Measurements from ENCODE around the gene PRKG2.

Gene PRKG2

GRCh38 chr4:81217779-81218178 is 2.8 kb upstream of the PRKG2 start:
- TF ChIP-seq, protein P1, sequence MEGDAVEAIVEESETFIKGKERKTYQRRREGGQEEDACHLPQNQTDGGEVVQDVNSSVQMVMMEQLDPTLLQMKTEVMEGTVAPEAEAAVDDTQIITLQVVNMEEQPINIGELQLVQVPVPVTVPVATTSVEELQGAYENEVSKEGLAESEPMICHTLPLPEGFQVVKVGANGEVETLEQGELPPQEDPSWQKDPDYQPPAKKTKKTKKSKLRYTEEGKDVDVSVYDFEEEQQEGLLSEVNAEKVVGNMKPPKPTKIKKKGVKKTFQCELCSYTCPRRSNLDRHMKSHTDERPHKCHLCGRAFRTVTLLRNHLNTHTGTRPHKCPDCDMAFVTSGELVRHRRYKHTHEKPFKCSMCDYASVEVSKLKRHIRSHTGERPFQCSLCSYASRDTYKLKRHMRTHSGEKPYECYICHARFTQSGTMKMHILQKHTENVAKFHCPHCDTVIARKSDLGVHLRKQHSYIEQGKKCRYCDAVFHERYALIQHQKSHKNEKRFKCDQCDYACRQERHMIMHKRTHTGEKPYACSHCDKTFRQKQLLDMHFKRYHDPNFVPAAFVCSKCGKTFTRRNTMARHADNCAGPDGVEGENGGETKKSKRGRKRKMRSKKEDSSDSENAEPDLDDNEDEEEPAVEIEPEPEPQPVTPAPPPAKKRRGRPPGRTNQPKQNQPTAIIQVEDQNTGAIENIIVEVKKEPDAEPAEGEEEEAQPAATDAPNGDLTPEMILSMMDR (IDR thresholded peaks at IDR 0.05; ENCODE audit: control extremely low read depth, extremely low read depth, low read depth, missing control alignments) = no peak
- DNase-seq (ENCODE audit: extremely low spot score) = no peak
- ChIA-PET CTCF (no interaction called here), POLR2A (no interaction called here)

DNA sequence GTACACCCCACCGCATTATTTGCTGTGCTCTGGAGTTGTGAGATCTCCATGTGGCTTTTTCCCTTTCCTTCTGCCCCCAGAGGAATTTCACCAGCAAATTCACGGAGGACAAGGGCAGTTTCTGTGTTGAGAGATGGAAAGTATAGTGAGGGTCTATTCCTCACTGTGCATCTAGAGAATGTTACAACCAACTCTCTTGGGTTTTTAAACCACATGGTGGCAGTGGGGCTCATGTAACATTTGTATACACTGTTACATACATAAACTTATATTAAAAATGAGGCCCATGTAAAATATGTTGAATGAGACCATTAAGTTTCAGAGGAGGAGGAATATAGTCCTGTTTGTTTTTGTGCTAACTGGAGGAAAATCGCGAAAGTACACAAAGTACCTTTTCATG is 909 bp upstream of the PRKG2 start:
- ChIA-PET POLR2A (no interaction called here), CTCF (no interaction called here)
- TF ChIP-seq, protein P1 (IDR thresholded peaks at IDR 0.05; ENCODE audit: control extremely low read depth, extremely low read depth, low read depth, missing control alignments) = no peak
- no peak for DNase-seq (ENCODE audit: extremely low spot score)

DNA sequence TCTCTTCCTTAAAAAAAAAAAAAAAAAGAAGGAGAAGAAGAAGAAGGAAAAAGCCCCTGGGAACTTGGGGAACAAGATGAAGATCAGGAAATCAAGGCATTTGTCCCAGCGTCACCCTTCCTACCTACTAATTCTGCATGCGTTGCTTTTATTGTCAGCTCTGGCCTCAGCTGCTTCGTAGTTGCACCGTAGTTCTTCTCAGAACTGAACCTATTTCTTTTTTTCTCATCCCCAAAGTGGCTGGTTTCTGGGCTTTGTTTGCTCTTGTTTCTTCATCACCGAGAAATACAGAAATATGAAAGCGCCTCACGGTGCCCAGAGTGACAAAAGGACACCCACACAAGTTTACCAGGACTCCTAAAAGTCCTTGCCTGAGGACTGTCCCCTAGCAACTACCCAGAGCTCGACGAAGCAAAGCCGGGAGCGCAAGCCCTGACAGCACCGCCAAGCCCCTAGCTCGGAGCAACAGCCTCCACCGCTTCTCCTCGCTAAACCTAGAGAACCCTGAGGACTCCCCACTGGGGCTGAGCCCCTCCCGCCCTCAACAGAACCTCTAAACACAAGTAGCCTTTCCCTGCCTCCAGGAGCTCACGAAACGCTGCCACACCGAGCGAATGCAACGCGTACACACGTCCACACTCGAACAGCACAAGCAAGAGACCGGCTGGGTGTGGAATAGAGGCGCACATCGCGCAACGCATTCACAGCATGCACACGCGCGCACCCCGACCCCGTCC is 710 bp downstream of the PRKG2 start:
- POLR2A ChIA-PET = no interaction called here
- no peak for DNase-seq (ENCODE audit: extremely low spot score)
- TF ChIP-seq, protein P1 (IDR thresholded peaks at IDR 0.05; ENCODE audit: control extremely low read depth, extremely low read depth, low read depth, missing control alignments) = no peak
- CTCF ChIA-PET = interaction anchor here (0.6 to 1.3 kb wide), 2 partner anchors 13 to 43 kb away, joined by 3 read pairs; no protein-coding TSS in a partner anchor

DNA sequence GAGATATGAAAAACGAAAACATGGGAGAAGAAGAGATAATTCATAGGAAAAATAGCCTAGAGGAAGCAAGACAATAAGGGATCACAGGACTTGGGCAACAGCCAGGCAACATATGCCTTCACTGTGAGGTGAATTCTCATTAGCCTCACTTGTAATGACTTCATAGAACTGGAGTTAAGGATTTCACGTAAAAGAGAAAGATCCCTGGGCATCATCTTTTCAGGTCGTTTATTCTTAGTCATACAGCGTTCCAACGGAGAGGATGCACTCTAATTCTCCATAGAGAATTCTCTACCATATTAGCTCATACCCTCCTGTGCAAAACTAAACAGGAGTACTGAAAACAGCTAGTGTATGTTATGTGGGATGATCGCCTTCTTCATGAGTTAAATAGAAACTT is 1.4 kb downstream of the PRKG2 start:
- no peak for DNase-seq (ENCODE audit: extremely low spot score)
- TF ChIP-seq, protein P1 (IDR thresholded peaks at IDR 0.05; ENCODE audit: control extremely low read depth, extremely low read depth, low read depth, missing control alignments) = no peak
- CTCF ChIA-PET = interaction anchor here (0.6 to 1.3 kb wide), 2 partner anchors 14 to 43 kb away, joined by 3 read pairs; no protein-coding TSS in a partner anchor
- POLR2A ChIA-PET = no interaction called here

DNA sequence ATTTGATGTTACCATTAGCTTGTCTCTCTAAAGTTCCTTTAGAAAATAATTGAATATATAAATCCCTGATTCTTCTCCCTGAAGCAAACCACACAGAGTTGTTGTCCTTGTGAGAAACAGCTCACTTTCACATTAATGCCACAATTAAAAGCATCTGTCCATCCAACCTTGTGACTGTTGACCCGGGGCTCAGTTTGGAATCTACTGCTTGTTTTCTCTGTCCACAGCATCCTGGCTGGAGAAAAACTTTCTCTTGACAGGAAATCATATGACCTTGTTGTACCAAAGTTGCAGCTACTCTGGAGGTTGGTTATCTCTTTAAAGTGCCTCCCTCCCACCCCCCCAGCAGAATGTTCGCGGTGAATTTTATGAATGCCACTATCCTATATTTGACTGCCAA is 3.1 kb downstream of the PRKG2 start:
- TF ChIP-seq, protein P1 (IDR thresholded peaks at IDR 0.05; ENCODE audit: control extremely low read depth, extremely low read depth, low read depth, missing control alignments) = no peak
- ChIA-PET POLR2A (no interaction called here), CTCF (no interaction called here)
- no peak for DNase-seq (ENCODE audit: extremely low spot score)

DNA sequence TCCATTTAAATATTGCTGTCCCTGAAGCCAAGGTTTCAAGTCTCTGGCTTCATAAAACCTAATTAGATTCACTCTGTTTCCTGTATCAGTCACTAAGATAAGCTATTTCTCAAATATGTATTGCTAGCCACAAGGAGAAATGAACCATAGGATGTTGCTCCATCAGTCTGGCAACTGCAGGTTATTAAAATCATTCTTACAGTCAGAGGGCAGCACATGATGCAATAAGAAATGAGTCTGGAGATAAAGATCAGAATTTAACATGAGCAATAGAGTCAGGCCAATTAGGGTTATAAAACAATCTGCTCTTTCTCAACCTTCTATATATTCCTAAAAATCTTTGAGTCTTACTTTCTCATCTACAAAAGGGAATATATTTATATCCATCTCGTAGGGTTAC is 7.2 kb downstream of the PRKG2 start:
- TF ChIP-seq, protein P1 (IDR thresholded peaks at IDR 0.05; ENCODE audit: control extremely low read depth, extremely low read depth, low read depth, missing control alignments) = no peak
- POLR2A ChIA-PET = no interaction called here
- no peak for DNase-seq (ENCODE audit: extremely low spot score)
- CTCF ChIA-PET = no interaction called here
